GM23338 (cell line): ENCODE data around the gene KLKB1.

Experiments used
- CREB1 ChIP-seq: fragments of 250-450 bp; sonication (Bioruptor Pico); IDR thresholded peaks from 2 replicates; pipeline ENCODE4 v1.5.0; 2020; ENCODE audit warnings: low read depth, mild to moderate bottlenecking, moderate library complexity
- CTCF ChIP-seq, 2 experiments: fragments of 200-600 bp in 1 of 2; sonication (generic) in 1 of 2; conservative IDR thresholded peaks; 2 replicates each; pipeline versions ENCODE4 v1.5.1 to v1.6.1; 2016 to 2017; ENCODE audit warnings: antibody characterized with exemption in 2 of 2, low read depth in 2 of 2, mild to moderate bottlenecking in 2 of 2, moderate library complexity in 1 of 2
- ETS1 ChIP-seq: IDR thresholded peaks from 2 replicates; pipeline ENCODE4 v1.6.1; 2016; ENCODE audit warnings: antibody characterized with exemption
- EZH2 ChIP-seq: fragments of 200-600 bp; sonication (generic); IDR thresholded peaks from one replicate; pipeline ENCODE4 v1.8.0; 2017; ENCODE audit warnings: antibody characterized with exemption, mild to moderate bottlenecking, low read depth; ENCODE audit not compliant: unreplicated experiment
- EZH2phosphoT487 ChIP-seq: fragments of 200-600 bp; sonication (generic); IDR thresholded peaks from one replicate; pipeline ENCODE4 v1.8.1; 2018; ENCODE audit warnings: antibody characterized with exemption; ENCODE audit not compliant: unreplicated experiment
- JUNB ChIP-seq: IDR thresholded peaks from one replicate; pipeline ENCODE4 v1.6.1; 2016; ENCODE audit warnings: antibody characterized with exemption; ENCODE audit not compliant: unreplicated experiment
- NANOG ChIP-seq: IDR thresholded peaks from 2 replicates; pipeline ENCODE4 v1.6.1; 2016; ENCODE audit warnings: antibody characterized with exemption, borderline replicate concordance
- POLR2AphosphoS5 ChIP-seq: IDR thresholded peaks from 2 replicates; pipeline ENCODE4 v1.6.1; 2016; ENCODE audit warnings: antibody characterized with exemption, low read depth
- STAT1 ChIP-seq: IDR thresholded peaks from one replicate; pipeline ENCODE4 v1.6.1; 2016; ENCODE audit warnings: antibody characterized with exemption; ENCODE audit not compliant: unreplicated experiment
- ZNF114 ChIP-seq: fragments of 250-450 bp; sonication (Bioruptor Pico); IDR thresholded peaks from 2 replicates; pipeline ENCODE4 v1.5.0; 2020; ENCODE audit warnings: mild to moderate bottlenecking, moderate library complexity
- ZNF331 ChIP-seq: fragments of 250-450 bp; sonication (Bioruptor Pico); IDR thresholded peaks from 2 replicates; pipeline ENCODE4 v1.5.0; 2020; ENCODE audit warnings: low read depth, mild to moderate bottlenecking, moderate library complexity
- ZNF462 ChIP-seq: fragments of 250-450 bp; sonication (Bioruptor Pico); IDR thresholded peaks from 2 replicates; pipeline ENCODE4 v1.5.0; 2020; ENCODE audit warnings: mild to moderate bottlenecking, moderate library complexity
- TF ChIP-seq, protein P1 (sequence below): IDR thresholded peaks from one replicate; pipeline ENCODE4 v1.6.1; 2018; ENCODE audit warnings: antibody characterized with exemption; ENCODE audit not compliant: unreplicated experiment

DNA sequence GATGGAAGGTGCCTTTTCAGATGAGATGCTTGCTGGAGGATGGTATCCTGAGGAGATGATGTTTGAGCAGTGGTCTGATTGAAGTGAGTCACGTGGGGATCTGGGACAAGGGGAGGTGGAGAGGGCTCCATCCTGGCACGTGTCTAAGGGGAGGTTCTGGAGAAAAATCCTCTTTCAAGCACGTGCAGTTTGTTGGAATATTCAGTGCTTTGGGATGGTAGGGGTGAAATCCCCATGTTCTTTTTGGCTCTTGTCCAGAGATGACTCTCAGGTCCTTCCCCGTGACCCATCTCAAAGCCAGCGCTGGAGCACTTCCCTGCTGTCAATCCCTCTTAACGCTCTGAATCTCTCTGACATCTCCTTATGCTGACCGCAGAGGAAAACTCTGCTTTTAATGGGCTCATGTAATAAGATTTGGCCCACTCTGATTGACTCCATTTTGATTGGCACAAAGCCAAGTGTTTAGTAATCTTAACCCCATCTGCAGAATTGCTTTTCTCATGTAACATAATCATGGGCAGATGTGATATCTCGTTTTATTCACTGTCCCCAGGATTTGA lies 10.8 kb upstream of the KLKB1 start:
- TF ChIP-seq CTCF (conservative IDR thresholded peaks at IDR 0.05; ENCODE audit: low read depth in 2 of 2) (no peak), POLR2AphosphoS5 (no peak), EZH2 (no peak), EZH2phosphoT487 (no peak), STAT1 (no peak), NANOG (no peak), JUNB (no peak), ZNF331 (no peak), ETS1 (no peak), CREB1 (no peak), ZNF114 (CRISPR knock-in tag) (no peak), ZNF462 (no peak)
- TF ChIP-seq, protein P1, sequence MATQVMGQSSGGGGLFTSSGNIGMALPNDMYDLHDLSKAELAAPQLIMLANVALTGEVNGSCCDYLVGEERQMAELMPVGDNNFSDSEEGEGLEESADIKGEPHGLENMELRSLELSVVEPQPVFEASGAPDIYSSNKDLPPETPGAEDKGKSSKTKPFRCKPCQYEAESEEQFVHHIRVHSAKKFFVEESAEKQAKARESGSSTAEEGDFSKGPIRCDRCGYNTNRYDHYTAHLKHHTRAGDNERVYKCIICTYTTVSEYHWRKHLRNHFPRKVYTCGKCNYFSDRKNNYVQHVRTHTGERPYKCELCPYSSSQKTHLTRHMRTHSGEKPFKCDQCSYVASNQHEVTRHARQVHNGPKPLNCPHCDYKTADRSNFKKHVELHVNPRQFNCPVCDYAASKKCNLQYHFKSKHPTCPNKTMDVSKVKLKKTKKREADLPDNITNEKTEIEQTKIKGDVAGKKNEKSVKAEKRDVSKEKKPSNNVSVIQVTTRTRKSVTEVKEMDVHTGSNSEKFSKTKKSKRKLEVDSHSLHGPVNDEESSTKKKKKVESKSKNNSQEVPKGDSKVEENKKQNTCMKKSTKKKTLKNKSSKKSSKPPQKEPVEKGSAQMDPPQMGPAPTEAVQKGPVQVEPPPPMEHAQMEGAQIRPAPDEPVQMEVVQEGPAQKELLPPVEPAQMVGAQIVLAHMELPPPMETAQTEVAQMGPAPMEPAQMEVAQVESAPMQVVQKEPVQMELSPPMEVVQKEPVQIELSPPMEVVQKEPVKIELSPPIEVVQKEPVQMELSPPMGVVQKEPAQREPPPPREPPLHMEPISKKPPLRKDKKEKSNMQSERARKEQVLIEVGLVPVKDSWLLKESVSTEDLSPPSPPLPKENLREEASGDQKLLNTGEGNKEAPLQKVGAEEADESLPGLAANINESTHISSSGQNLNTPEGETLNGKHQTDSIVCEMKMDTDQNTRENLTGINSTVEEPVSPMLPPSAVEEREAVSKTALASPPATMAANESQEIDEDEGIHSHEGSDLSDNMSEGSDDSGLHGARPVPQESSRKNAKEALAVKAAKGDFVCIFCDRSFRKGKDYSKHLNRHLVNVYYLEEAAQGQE, result no peak
